ENCODE results near the gene FRAS1. TPM values are rescaled to one million over a fixed set of nuclear protein-coding genes. Genes with fewer than 3 reads are reported as not detected.

Gene FRAS1
- total RNA-seq, 2 experiments from 2014 or later = 0.05 to 0.22 TPM

- no peak for TF ChIP-seq CTCF (IDR thresholded peaks at IDR 0.05)
- H3K4me1 Mint-ChIP-seq (ENCODE audit: low read depth) = peaks cover 17% of the 10 kb centered on the region
- H3K4me3 Mint-ChIP-seq = no peak overlapping the region
- CTCF ChIA-PET = no interaction called here
- H3K36me3 Mint-ChIP-seq (ENCODE audit: low read depth) = no peaks in the 10 kb centered on the region
- DNase-seq (no peak), ATAC-seq (peak; percentile 66)
- no peaks in the 10 kb centered on the region for H3K9me3 Mint-ChIP-seq
- POLR2A ChIA-PET = interaction anchor here (0.6 to 0.7 kb wide), 2 partner anchors 573 to 1778 kb away, joined by 3 read pairs; no protein-coding TSS in a partner anchor
- no peak overlapping the region for H3K27ac Mint-ChIP-seq
- H3K27me3 Mint-ChIP-seq = peaks cover 20% of the 10 kb centered on the region
- intact Hi-C loops (cut with micrococcal nuclease) = no loop called here
Measured at GRCh38 chr4:78312989-78313753, 256.0 kb downstream of the FRAS1 start.

- Mint-ChIP-seq H3K9me3 (no peaks in the 10 kb centered on the region), H3K27me3 (peaks cover 21% of the 10 kb centered on the region), H3K4me1 (ENCODE audit: low read depth) (peaks cover 17% of the 10 kb centered on the region), H3K4me3 (no peak overlapping the region), H3K27ac (no peak overlapping the region), H3K36me3 (ENCODE audit: low read depth) (no peaks in the 10 kb centered on the region)
- intact Hi-C loops (cut with micrococcal nuclease) = no loop called here
- ATAC-seq (no peak), DNase-seq (peak; percentile 7)
- ChIA-PET POLR2A (no interaction called here), CTCF (no interaction called here)
- no peak for TF ChIP-seq CTCF (IDR thresholded peaks at IDR 0.05)
Measured at GRCh38 chr4:78313754-78314120, 256.6 kb downstream of the FRAS1 start.

- no peak overlapping the region for H3K4me3 Mint-ChIP-seq
- intact Hi-C loops (cut with micrococcal nuclease) = no loop called here
- peaks cover 19% of the 10 kb centered on the region for H3K27me3 Mint-ChIP-seq
- ChIA-PET CTCF (no interaction called here), POLR2A (no interaction called here)
- no peak overlapping the region for H3K27ac Mint-ChIP-seq
- no peak for ATAC-seq
- peaks cover 16% of the 10 kb centered on the region for H3K4me1 Mint-ChIP-seq (ENCODE audit: low read depth)
- TF ChIP-seq CTCF (IDR thresholded peaks at IDR 0.05) = no peak
- no peaks in the 10 kb centered on the region for H3K36me3 Mint-ChIP-seq (ENCODE audit: low read depth)
- no peak for DNase-seq
- H3K9me3 Mint-ChIP-seq = no peaks in the 10 kb centered on the region
Measured at GRCh38 chr4:78318126-78318525, 261.0 kb downstream of the FRAS1 start.

GRCh38 chr4:78320349-78320935 is 263.3 kb downstream of the FRAS1 start:
- Mint-ChIP-seq H3K9me3 (no peaks in the 10 kb centered on the region), H3K27ac (no peak overlapping the region), H3K4me1 (ENCODE audit: low read depth) (peaks cover 4% of the 10 kb centered on the region), H3K27me3 (peaks cover 15% of the 10 kb centered on the region), H3K36me3 (ENCODE audit: low read depth) (no peaks in the 10 kb centered on the region), H3K4me3 (no peak overlapping the region)
- no peak for TF ChIP-seq CTCF (IDR thresholded peaks at IDR 0.05)
- intact Hi-C loops (cut with micrococcal nuclease) = no loop called here
- POLR2A ChIA-PET = no interaction called here
- CTCF ChIA-PET = no interaction called here
- ATAC-seq = no peak
- no peak for DNase-seq

- Mint-ChIP-seq H3K9me3 (no peaks in the 10 kb centered on the region), H3K27me3 (peaks cover 8% of the 10 kb centered on the region), H3K4me1 (ENCODE audit: low read depth) (peaks cover 4% of the 10 kb centered on the region), H3K4me3 (no peak overlapping the region), H3K27ac (no peak overlapping the region), H3K36me3 (ENCODE audit: low read depth) (no peaks in the 10 kb centered on the region)
- no peak for TF ChIP-seq CTCF (IDR thresholded peaks at IDR 0.05)
- CTCF ChIA-PET = interaction anchor here (0.9 kb wide), 1 partner anchor 362 kb away, joined by 3 read pairs; no protein-coding TSS in a partner anchor
- no peak for ATAC-seq
- intact Hi-C loops (cut with micrococcal nuclease) = no loop called here
- DNase-seq = no peak
- POLR2A ChIA-PET = no interaction called here
Measured at GRCh38 chr4:78322032-78322431, 264.9 kb downstream of the FRAS1 start.

Measured in activated CD8-positive, alpha-beta T cell treated with anti-CD3 and anti-CD28 coated beads for 36 hours (primary cell).